Measurements from ENCODE around the gene IL16.

Gene IL16

GRCh38 chr15:81296673-81297072 is 100.0 kb downstream of the IL16 start:
- DNase-seq = no peak

GRCh38 chr15:81297147-81297572 is 100.5 kb downstream of the IL16 start:
- DNase-seq = no peak

- DNase-seq = no peak
These were observed 101.2 kb downstream of the IL16 start for GRCh38 chr15:81297603-81298575.

GRCh38 chr15:81298611-81299010 is 101.9 kb downstream of the IL16 start:
- no peak for DNase-seq

- no peak for DNase-seq
These were observed 102.5 kb downstream of the IL16 start for GRCh38 chr15:81299156-81299555.

- no peak for DNase-seq
These were observed 103.1 kb downstream of the IL16 start for GRCh38 chr15:81299630-81300273.

GRCh38 chr15:81301385-81301784 is 104.7 kb downstream of the IL16 start:
- DNase-seq = no peak

- DNase-seq = no peak
These were observed 105.2 kb downstream of the IL16 start for GRCh38 chr15:81301815-81302399.

- DNase-seq = no peak
These were observed 106.0 kb downstream of the IL16 start for GRCh38 chr15:81302701-81303109.

- DNase-seq = no peak
These were observed 106.9 kb downstream of the IL16 start for GRCh38 chr15:81303244-81304225.

- no peak for DNase-seq
These were observed 107.5 kb downstream of the IL16 start for GRCh38 chr15:81304226-81304625.

- DNase-seq = no peak
These were observed 111.6 kb downstream of the IL16 start for GRCh38 chr15:81308260-81308659.

GRCh38 chr15:81309647-81310450 is 113.2 kb downstream of the IL16 start:
- no peak for DNase-seq

- no peak for DNase-seq
These were observed 113.8 kb downstream of the IL16 start for GRCh38 chr15:81310480-81310879.

GRCh38 chr15:81311752-81312464 is 115.2 kb downstream of the IL16 start:
- DNase-seq = no peak

- no peak for DNase-seq
These were observed 116.3 kb downstream of the IL16 start for GRCh38 chr15:81312790-81313543.

- no peak for DNase-seq
These were observed 117.0 kb downstream of the IL16 start for GRCh38 chr15:81313686-81314085.

- DNase-seq = no peak
These were observed 117.7 kb downstream of the IL16 start for GRCh38 chr15:81314378-81314777.

GRCh38 chr15:81315452-81316175 is 118.9 kb downstream of the IL16 start:
- no peak for DNase-seq

Data from NCI-H1436 treated with DMSO at 0.1 percent for 48 hours (cell line).